Breast epithelium (tissue), 4 donors: ENCODE results near the gene VEGFA. TPM values are rescaled to one million over a fixed set of nuclear protein-coding genes. Genes with fewer than 3 reads are reported as not detected.

Source experiments
- DNase-seq, 2 donors: peaks; one replicate each; pipeline ENCODE4 v3.0.0-alpha.2; 2019; ENCODE audit warnings: low spot score in 2 of 2
- H3K27ac ChIP-seq, 2 donors: fragments of 200-600 bp; sonication (generic) in 1 of 2; one replicate each; pipeline ENCODE4 v1.5.1; 2016 to 2019; ENCODE audit warnings: mild to moderate bottlenecking in 1 of 2
- H3K27me3 ChIP-seq, 2 donors: fragments of 200-600 bp; sonication (generic) in 1 of 2; one replicate each; pipeline versions ENCODE4 v1.5.1 to v1.6.0; 2017 to 2019; ENCODE audit warnings: control low read depth in 1 of 2, mild to moderate bottlenecking in 1 of 2
- H3K36me3 ChIP-seq: fragments of 200-600 bp; one replicate; pipeline ENCODE4 v1.5.1; 2019
- H3K4me1 ChIP-seq, 2 donors: fragments of 200-600 bp; sonication (generic); one replicate each; pipeline ENCODE4 v1.5.1; 2016 to 2019; ENCODE audit warnings: control low read depth in 1 of 2
- H3K4me3 ChIP-seq, 3 donors: fragments of 200-600 bp; sonication (generic); 1 replicate in 2 of 3; 2 replicates in 1 of 3; pipeline ENCODE4 v1.5.1; 2016 to 2019; ENCODE audit warnings: mild to moderate bottlenecking in 3 of 3, moderate library complexity in 2 of 3
- H3K9me3 ChIP-seq, 2 donors: fragments of 200-600 bp; sonication (generic) in 1 of 2; one replicate each; pipeline ENCODE4 v1.5.1; 2016 to 2019; ENCODE audit warnings: control low read depth in 1 of 2
- CTCF ChIP-seq, 3 donors: fragments of 450-650 bp; IDR thresholded peaks; one replicate each; pipeline ENCODE4 v1.5.1; 2016 to 2017; ENCODE audit warnings: antibody characterized with exemption in 3 of 3, mild to moderate bottlenecking in 3 of 3, moderate library complexity in 3 of 3
- POLR2A ChIP-seq: fragments of 450-650 bp; IDR thresholded peaks from one replicate; pipeline ENCODE4 v1.6.1; 2016; ENCODE audit warnings: antibody characterized with exemption, mild to moderate bottlenecking, moderate library complexity
- POLR2AphosphoS5 ChIP-seq, 3 donors: sonication (generic); formaldehyde crosslinking; IDR thresholded peaks; one replicate each; pipeline ENCODE4 v1.6.1; 2017; ENCODE audit warnings: antibody characterized with exemption in 3 of 3
- intact Hi-C: fragments of 100-400 bp; cut with DNase I; formaldehyde crosslinking; loops from one replicate; pipeline ENCODE4 v1.15.1; 2023; ENCODE audit warnings: low total_unique reads
- total RNA-seq, 3 donors: library from RNA; depleted of rRNA; stranded (reverse); fragments of >200 nt; gene quantifications; one replicate each; pipeline ENCODE4 v1.1.0, GENCODE V29; 2016

The VEGFA gene
- total RNA-seq, 3 donors from 2014 or later = 123 to 230 (median 132) TPM

GRCh38 chr6:43829470-43829869 is 59.5 kb downstream of the VEGFA start:
- H3K27me3 ChIP-seq = no peaks in the 10 kb centered on the region
- DNase-seq = no peak
- H3K9me3 ChIP-seq = no peaks in the 10 kb centered on the region
- H3K36me3 ChIP-seq = no peaks in the 10 kb centered on the region
- TF ChIP-seq POLR2AphosphoS5 (IDR thresholded peaks at IDR 0.05) (no peak), POLR2A (no peak), CTCF (IDR thresholded peaks at IDR 0.05) (no peak)
- no peak overlapping the region for H3K27ac ChIP-seq
- no peak overlapping the region for H3K4me3 ChIP-seq
- no peaks in the 10 kb centered on the region for H3K4me1 ChIP-seq
- intact Hi-C loops = no loop called here

GRCh38 chr6:43830775-43831174 is 60.8 kb downstream of the VEGFA start:
- no peak overlapping the region for H3K27ac ChIP-seq
- no peak overlapping the region for H3K4me3 ChIP-seq
- intact Hi-C loops = no loop called here
- TF ChIP-seq POLR2A = no peak
- TF ChIP-seq POLR2AphosphoS5 (IDR thresholded peaks at IDR 0.05) = no peak
- no peak for TF ChIP-seq CTCF (IDR thresholded peaks at IDR 0.05)
- H3K4me1 ChIP-seq = no peaks in the 10 kb centered on the region
- no peaks in the 10 kb centered on the region for H3K27me3 ChIP-seq
- DNase-seq = no peak
- H3K36me3 ChIP-seq = no peaks in the 10 kb centered on the region
- H3K9me3 ChIP-seq = no peaks in the 10 kb centered on the region

GRCh38 chr6:43831191-43831590 is 61.2 kb downstream of the VEGFA start:
- no peaks in the 10 kb centered on the region for H3K36me3 ChIP-seq
- H3K9me3 ChIP-seq = no peaks in the 10 kb centered on the region
- H3K4me1 ChIP-seq = no peaks in the 10 kb centered on the region
- no peak overlapping the region for H3K4me3 ChIP-seq
- no peak for TF ChIP-seq CTCF (IDR thresholded peaks at IDR 0.05)
- TF ChIP-seq POLR2A = no peak
- TF ChIP-seq POLR2AphosphoS5 (IDR thresholded peaks at IDR 0.05) = no peak
- H3K27me3 ChIP-seq = no peaks in the 10 kb centered on the region
- no peak overlapping the region for H3K27ac ChIP-seq
- intact Hi-C loops = no loop called here
- no peak for DNase-seq

- Histone ChIP-seq H3K4me3 (no peak overlapping the region), H3K9me3 (no peaks in the 10 kb centered on the region), H3K27me3 (no peaks in the 10 kb centered on the region), H3K36me3 (no peaks in the 10 kb centered on the region), H3K27ac (no peak overlapping the region), H3K4me1 (no peaks in the 10 kb centered on the region)
- TF ChIP-seq POLR2A = no peak
- no peak for TF ChIP-seq POLR2AphosphoS5 (IDR thresholded peaks at IDR 0.05)
- no peak for TF ChIP-seq CTCF (IDR thresholded peaks at IDR 0.05)
- no peak for DNase-seq
- intact Hi-C loops = no loop called here
These were observed 63.4 kb downstream of the VEGFA start for GRCh38 chr6:43833223-43833995.

GRCh38 chr6:43833996-43834390 is 64.0 kb downstream of the VEGFA start:
- Histone ChIP-seq H3K4me1 (no peaks in the 10 kb centered on the region), H3K27me3 (no peaks in the 10 kb centered on the region), H3K36me3 (no peaks in the 10 kb centered on the region), H3K4me3 (no peak overlapping the region), H3K9me3 (no peaks in the 10 kb centered on the region), H3K27ac (no peak overlapping the region)
- no peak for TF ChIP-seq POLR2AphosphoS5 (IDR thresholded peaks at IDR 0.05)
- TF ChIP-seq POLR2A = no peak
- TF ChIP-seq CTCF (IDR thresholded peaks at IDR 0.05) = no peak
- no peak for DNase-seq
- intact Hi-C loops = no loop called here
